HL-60 (cell line): ENCODE measurements around the gene GRK5.

Experiments
- DNase-seq, 2 experiments: peaks; one replicate each; pipeline ENCODE4 v3.0.0-alpha.2; 2010 to 2020; ENCODE audit warnings: low read depth in 1 of 2, low spot score in 1 of 2
- H3K27ac ChIP-seq: fragments of 250-450 bp; sonication (Bioruptor Pico); replicated peaks from 2 replicates; pipeline ENCODE4 v1.5.1; 2020; ENCODE audit warnings: mild to moderate bottlenecking, moderate library complexity
- H3K27me3 ChIP-seq: fragments of 250-450 bp; sonication (Bioruptor Pico); 2 replicates; pipeline ENCODE4 v1.5.1; 2021; ENCODE audit warnings: mild to moderate bottlenecking, moderate library complexity; ENCODE audit not compliant: insufficient read depth, poor library complexity, severe bottlenecking
- H3K4me3 ChIP-seq: replicated peaks from 2 replicates; pipeline ENCODE4 v1.5.1; 2011; ENCODE audit warnings: mild to moderate bottlenecking, control low read depth, low read length; ENCODE audit not compliant: insufficient read depth
- GABPA ChIP-seq: IDR thresholded peaks from 2 replicates; pipeline ENCODE4 v1.6.1; 2012; ENCODE audit warnings: low read depth
- POLR2AphosphoS5 ChIP-seq: IDR thresholded peaks from 2 replicates; pipeline ENCODE4 v1.6.1; 2012; ENCODE audit warnings: low read depth
- SPI1 ChIP-seq: IDR thresholded peaks from 2 replicates; pipeline ENCODE4 v1.6.1; 2012; ENCODE audit warnings: low read depth, mild to moderate bottlenecking, borderline replicate concordance
- TF ChIP-seq, protein P1 (sequence below): IDR thresholded peaks from one replicate; pipeline ENCODE4 v1.5.1; 2011; ENCODE audit warnings: low read length, control low read depth, inconsistent platforms; ENCODE audit not compliant: insufficient read depth
- TF ChIP-seq, protein P2 (sequence below): IDR thresholded peaks from 2 replicates; pipeline ENCODE4 v1.6.1; 2012; ENCODE audit warnings: low read depth; ENCODE audit not compliant: insufficient replicate concordance

The GRK5 gene

GRCh38 chr10:119286983-119287633 lies 79.7 kb downstream of the GRK5 start:
- no peak for TF ChIP-seq SPI1
- TF ChIP-seq, protein P1, sequence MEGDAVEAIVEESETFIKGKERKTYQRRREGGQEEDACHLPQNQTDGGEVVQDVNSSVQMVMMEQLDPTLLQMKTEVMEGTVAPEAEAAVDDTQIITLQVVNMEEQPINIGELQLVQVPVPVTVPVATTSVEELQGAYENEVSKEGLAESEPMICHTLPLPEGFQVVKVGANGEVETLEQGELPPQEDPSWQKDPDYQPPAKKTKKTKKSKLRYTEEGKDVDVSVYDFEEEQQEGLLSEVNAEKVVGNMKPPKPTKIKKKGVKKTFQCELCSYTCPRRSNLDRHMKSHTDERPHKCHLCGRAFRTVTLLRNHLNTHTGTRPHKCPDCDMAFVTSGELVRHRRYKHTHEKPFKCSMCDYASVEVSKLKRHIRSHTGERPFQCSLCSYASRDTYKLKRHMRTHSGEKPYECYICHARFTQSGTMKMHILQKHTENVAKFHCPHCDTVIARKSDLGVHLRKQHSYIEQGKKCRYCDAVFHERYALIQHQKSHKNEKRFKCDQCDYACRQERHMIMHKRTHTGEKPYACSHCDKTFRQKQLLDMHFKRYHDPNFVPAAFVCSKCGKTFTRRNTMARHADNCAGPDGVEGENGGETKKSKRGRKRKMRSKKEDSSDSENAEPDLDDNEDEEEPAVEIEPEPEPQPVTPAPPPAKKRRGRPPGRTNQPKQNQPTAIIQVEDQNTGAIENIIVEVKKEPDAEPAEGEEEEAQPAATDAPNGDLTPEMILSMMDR: no peak
- no peak for TF ChIP-seq POLR2AphosphoS5
- TF ChIP-seq, protein P2, sequence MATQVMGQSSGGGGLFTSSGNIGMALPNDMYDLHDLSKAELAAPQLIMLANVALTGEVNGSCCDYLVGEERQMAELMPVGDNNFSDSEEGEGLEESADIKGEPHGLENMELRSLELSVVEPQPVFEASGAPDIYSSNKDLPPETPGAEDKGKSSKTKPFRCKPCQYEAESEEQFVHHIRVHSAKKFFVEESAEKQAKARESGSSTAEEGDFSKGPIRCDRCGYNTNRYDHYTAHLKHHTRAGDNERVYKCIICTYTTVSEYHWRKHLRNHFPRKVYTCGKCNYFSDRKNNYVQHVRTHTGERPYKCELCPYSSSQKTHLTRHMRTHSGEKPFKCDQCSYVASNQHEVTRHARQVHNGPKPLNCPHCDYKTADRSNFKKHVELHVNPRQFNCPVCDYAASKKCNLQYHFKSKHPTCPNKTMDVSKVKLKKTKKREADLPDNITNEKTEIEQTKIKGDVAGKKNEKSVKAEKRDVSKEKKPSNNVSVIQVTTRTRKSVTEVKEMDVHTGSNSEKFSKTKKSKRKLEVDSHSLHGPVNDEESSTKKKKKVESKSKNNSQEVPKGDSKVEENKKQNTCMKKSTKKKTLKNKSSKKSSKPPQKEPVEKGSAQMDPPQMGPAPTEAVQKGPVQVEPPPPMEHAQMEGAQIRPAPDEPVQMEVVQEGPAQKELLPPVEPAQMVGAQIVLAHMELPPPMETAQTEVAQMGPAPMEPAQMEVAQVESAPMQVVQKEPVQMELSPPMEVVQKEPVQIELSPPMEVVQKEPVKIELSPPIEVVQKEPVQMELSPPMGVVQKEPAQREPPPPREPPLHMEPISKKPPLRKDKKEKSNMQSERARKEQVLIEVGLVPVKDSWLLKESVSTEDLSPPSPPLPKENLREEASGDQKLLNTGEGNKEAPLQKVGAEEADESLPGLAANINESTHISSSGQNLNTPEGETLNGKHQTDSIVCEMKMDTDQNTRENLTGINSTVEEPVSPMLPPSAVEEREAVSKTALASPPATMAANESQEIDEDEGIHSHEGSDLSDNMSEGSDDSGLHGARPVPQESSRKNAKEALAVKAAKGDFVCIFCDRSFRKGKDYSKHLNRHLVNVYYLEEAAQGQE: no peak
- TF ChIP-seq GABPA: no peak
- H3K27ac ChIP-seq: no peak overlapping the region
- no peak overlapping the region for H3K4me3 ChIP-seq
- no peaks in the 10 kb centered on the region for H3K27me3 ChIP-seq
- no peak for DNase-seq

GRCh38 chr10:119288574-119289001 lies 81.2 kb downstream of the GRK5 start:
- H3K27ac ChIP-seq: no peak overlapping the region
- no peak overlapping the region for H3K4me3 ChIP-seq
- H3K27me3 ChIP-seq: no peaks in the 10 kb centered on the region
- no peak for DNase-seq
- no peak for TF ChIP-seq SPI1
- no peak for TF ChIP-seq POLR2AphosphoS5
- TF ChIP-seq, protein P1: no peak
- TF ChIP-seq, protein P2: no peak
- no peak for TF ChIP-seq GABPA

GRCh38 chr10:119289227-119289920 lies 82.0 kb downstream of the GRK5 start:
- no peak for TF ChIP-seq POLR2AphosphoS5
- TF ChIP-seq SPI1: no peak
- TF ChIP-seq, protein P2: no peak
- TF ChIP-seq, protein P1: no peak
- DNase-seq: no peak
- Histone ChIP-seq H3K27me3 (no peaks in the 10 kb centered on the region), H3K27ac (no peak overlapping the region), H3K4me3 (no peak overlapping the region)
